ENCODE results near the gene SH2D7. TPM values are rescaled to one million over a fixed set of nuclear protein-coding genes. Genes with fewer than 3 reads are reported as not detected.
A peak's percentile ranks its signal among the peaks of the same experiment; 100 is the strongest.

SH2D7 gene
- total RNA-seq, 1 experiment from 2014 or later, result not detected

- intact Hi-C loops (cut with micrococcal nuclease; ENCODE audit: unreplicated experiment) (no loop called here), in situ Hi-C loops (cut with HindIII; ENCODE audit: low pct_unique_long_range_greater_than_20kb, low sequenced_read_pairs) (no loop called here)
- peaks cover 34% of the 10 kb centered on the region for H3K4me1 ChIP-seq (ENCODE audit: control insufficient read depth, insufficient read depth, low read length)
- no TSS peak for BruUV-seq (replicated peaks)
- ATAC-seq (peak; percentile 31), DNase-seq (ENCODE audit: low read depth, low spot score) (no peak)
- POLR2A ChIA-PET, result no interaction called here
- CTCF ChIA-PET, result interaction anchor here (1.3 kb wide), 1 partner anchor 9 kb away, joined by 3 read pairs; no protein-coding TSS in a partner anchor
- H3K9me3 ChIP-seq (ENCODE audit: control insufficient read depth, insufficient read depth, low read depth, low read length), result no peaks in the 10 kb centered on the region
- H3K27me3 ChIP-seq (ENCODE audit: control insufficient read depth, insufficient read depth, low read length), result no peaks in the 10 kb centered on the region
- H3K4me3 ChIP-seq (ENCODE audit: low read depth in 2 of 2, low read length in 2 of 2), result peak overlapping the region; percentile 67 to 89
- TF ChIP-seq POLR2AphosphoS5 (IDR thresholded peaks at IDR 0.05; ENCODE audit: low read depth, low read length) (no peak), CTCF (IDR thresholded peaks at IDR 0.05) (peak; percentile 53; the same call in 1 of the 2 replicates), TCF7L2 (IDR thresholded peaks at IDR 0.05; ENCODE audit: low read depth, low read length) (no peak), REST (IDR thresholded peaks at IDR 0.05; ENCODE audit: insufficient read depth in 1 of 2, low read depth in 2 of 2, low read length in 1 of 2) (no peak), SIN3A (IDR thresholded peaks at IDR 0.05; ENCODE audit: borderline replicate concordance, insufficient read depth, low read depth, low read length) (no peak)
- peak overlapping the region; percentile 90 for H3K27ac ChIP-seq (ENCODE audit: low read length)
- no peaks in the 10 kb centered on the region for H3K36me3 ChIP-seq (ENCODE audit: control insufficient read depth, insufficient read depth, low read length)
These were observed 15.9 kb upstream of the SH2D7 start for GRCh38 chr15:78076231-78077052.

- in situ Hi-C loops (cut with HindIII; ENCODE audit: low pct_unique_long_range_greater_than_20kb, low sequenced_read_pairs) (no loop called here), intact Hi-C loops (cut with micrococcal nuclease; ENCODE audit: unreplicated experiment) (no loop called here)
- BruUV-seq (replicated peaks), result no TSS peak
- DNase-seq (ENCODE audit: low read depth, low spot score) (no peak), ATAC-seq (peak; percentile 87)
- no peaks in the 10 kb centered on the region for H3K36me3 ChIP-seq (ENCODE audit: control insufficient read depth, insufficient read depth, low read length)
- ChIA-PET CTCF (no interaction called here), POLR2A (no interaction called here)
- peaks cover 26% of the 10 kb centered on the region for H3K4me1 ChIP-seq (ENCODE audit: control insufficient read depth, insufficient read depth, low read length)
- H3K27ac ChIP-seq (ENCODE audit: low read length), result peak within 1 kb of the TSS; percentile 90
- TF ChIP-seq TCF7L2 (IDR thresholded peaks at IDR 0.05; ENCODE audit: low read depth, low read length) (no peak), SIN3A (IDR thresholded peaks at IDR 0.05; ENCODE audit: borderline replicate concordance, insufficient read depth, low read depth, low read length) (peak; percentile 55; the same call in 1 of the 2 replicates), CTCF (IDR thresholded peaks at IDR 0.05) (no peak), POLR2AphosphoS5 (IDR thresholded peaks at IDR 0.05; ENCODE audit: low read depth, low read length) (no peak; the same call in 1 of the 2 replicates)
- no peaks in the 10 kb centered on the region for H3K9me3 ChIP-seq (ENCODE audit: control insufficient read depth, insufficient read depth, low read depth, low read length)
- no peaks in the 10 kb centered on the region for H3K27me3 ChIP-seq (ENCODE audit: control insufficient read depth, insufficient read depth, low read length)
- peak within 1 kb of the TSS; percentile 67 to 89 for H3K4me3 ChIP-seq (ENCODE audit: low read depth in 2 of 2, low read length in 2 of 2)
These were observed 15.1 kb upstream of the SH2D7 start, which contains the start of gene TBC1D2B for GRCh38 chr15:78077053-78077870. Gene TBC1D2B (minus strand): TSS chr15:78077711. CDS start chr15:78077652, 59 bp downstream.

Measured in Panc1 (cell line).